LNCAP (cell line): ENCODE data around the gene LRRC14B.

Source experiments
- CTCF ChIP-seq: fragments of 450-650 bp; IDR thresholded peaks from 2 replicates; pipeline ENCODE4 v1.5.1; 2017; ENCODE audit warnings: mild to moderate bottlenecking

LRRC14B gene

GRCh38 chr5:180286-180918, 10.9 kb upstream of the LRRC14B start:
- TF ChIP-seq CTCF: no peak

GRCh38 chr5:181160-181559, 10.1 kb upstream of the LRRC14B start:
- no peak for TF ChIP-seq CTCF

GRCh38 chr5:181566-181965, 9.7 kb upstream of the LRRC14B start:
- no peak for TF ChIP-seq CTCF

- TF ChIP-seq CTCF: no peak
Observed at GRCh38 chr5:182126-182525, 9.2 kb upstream of the LRRC14B start.

- no peak for TF ChIP-seq CTCF
Observed at GRCh38 chr5:184471-184870, 6.8 kb upstream of the LRRC14B start.

- TF ChIP-seq CTCF: no peak
Observed at GRCh38 chr5:185095-186070, 5.9 kb upstream of the LRRC14B start.

- no peak for TF ChIP-seq CTCF
Observed at GRCh38 chr5:186091-187041, 4.9 kb upstream of the LRRC14B start.
